ENCODE results near the gene IFIT1B. TPM values are rescaled to one million over a fixed set of nuclear protein-coding genes. Genes with fewer than 3 reads are reported as not detected.

The IFIT1B gene
- total and polyA plus RNA-seq, 11 donors = 0.24 to 0.25 TPM; not detected in 9

DNA sequence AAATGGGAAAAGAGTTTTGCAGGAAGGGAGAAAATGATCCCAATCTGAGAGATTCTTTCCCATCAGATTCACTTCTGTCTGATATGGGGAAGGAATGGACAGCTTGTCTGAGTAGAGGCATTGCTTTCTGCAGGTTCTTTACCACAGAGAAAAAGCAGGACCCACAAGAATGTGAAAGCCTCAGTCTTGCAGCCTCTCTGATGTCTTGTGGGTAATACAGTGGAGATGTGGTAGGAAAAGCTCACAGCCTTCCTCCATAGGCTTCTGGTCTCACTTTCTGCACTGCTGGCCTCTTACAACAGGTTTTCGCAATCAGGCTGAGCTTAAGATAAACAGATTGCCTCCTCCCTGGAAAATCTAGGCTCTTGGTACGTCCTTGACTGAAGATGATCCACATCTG, 15.1 kb downstream of the IFIT1B start:
- Histone ChIP-seq H3K4me1 (peaks cover 0 to 58% (median 34%) of the 10 kb centered on the region in 12 donors), H3K9me3 (peaks cover 0 to 6% (median 0%) of the 10 kb centered on the region in 12 donors), H3K27ac (peak overlapping the region; percentile 64 to 92 (median 85)), H3K4me3 (peak overlapping the region; percentile 28 to 86 (median 60)), H3K27me3 (no peaks in the 10 kb centered on the region), H3K36me3 (peaks cover 0 to 9% (median 0%) of the 10 kb centered on the region in 9 donors)
- intact Hi-C loops (cut with DNase I) = loop anchor here in 2 of 10 donors (2.0 to 5.0 kb wide), 2 partner anchors 22 to 91 kb away; partner anchors contain the start of genes IFIT2 (in 1 of the 2) and IFIT5 (in 1 of the 2)
- WGBS, 4 donors = 5 to 10% (median 8%) methylated on average over 2 of the region's 2 CpGs
- ATAC-seq (peak; percentile 28 to 63 (median 58)), DNase-seq (no peak)
- TF ChIP-seq, protein P1, sequence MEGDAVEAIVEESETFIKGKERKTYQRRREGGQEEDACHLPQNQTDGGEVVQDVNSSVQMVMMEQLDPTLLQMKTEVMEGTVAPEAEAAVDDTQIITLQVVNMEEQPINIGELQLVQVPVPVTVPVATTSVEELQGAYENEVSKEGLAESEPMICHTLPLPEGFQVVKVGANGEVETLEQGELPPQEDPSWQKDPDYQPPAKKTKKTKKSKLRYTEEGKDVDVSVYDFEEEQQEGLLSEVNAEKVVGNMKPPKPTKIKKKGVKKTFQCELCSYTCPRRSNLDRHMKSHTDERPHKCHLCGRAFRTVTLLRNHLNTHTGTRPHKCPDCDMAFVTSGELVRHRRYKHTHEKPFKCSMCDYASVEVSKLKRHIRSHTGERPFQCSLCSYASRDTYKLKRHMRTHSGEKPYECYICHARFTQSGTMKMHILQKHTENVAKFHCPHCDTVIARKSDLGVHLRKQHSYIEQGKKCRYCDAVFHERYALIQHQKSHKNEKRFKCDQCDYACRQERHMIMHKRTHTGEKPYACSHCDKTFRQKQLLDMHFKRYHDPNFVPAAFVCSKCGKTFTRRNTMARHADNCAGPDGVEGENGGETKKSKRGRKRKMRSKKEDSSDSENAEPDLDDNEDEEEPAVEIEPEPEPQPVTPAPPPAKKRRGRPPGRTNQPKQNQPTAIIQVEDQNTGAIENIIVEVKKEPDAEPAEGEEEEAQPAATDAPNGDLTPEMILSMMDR (IDR thresholded peaks at IDR 0.05) = no peak
- TF ChIP-seq POLR2A (IDR thresholded peaks at IDR 0.05) = no peak

- Histone ChIP-seq H3K27ac (peak overlapping the region in 9 of 12 donors; percentile 80 to 92 (median 87)), H3K9me3 (peaks cover 0 to 6% (median 0%) of the 10 kb centered on the region in 12 donors), H3K36me3 (peaks cover 0 to 9% (median 0%) of the 10 kb centered on the region in 9 donors), H3K4me1 (peaks cover 0 to 68% (median 36%) of the 10 kb centered on the region in 12 donors), H3K4me3 (peak overlapping the region in 10 of 12 donors; percentile 44 to 86 (median 62)), H3K27me3 (no peaks in the 10 kb centered on the region)
- no peak for TF ChIP-seq POLR2A (IDR thresholded peaks at IDR 0.05)
- TF ChIP-seq, protein P1 (IDR thresholded peaks at IDR 0.05) = no peak
- ATAC-seq (no peak), DNase-seq (no peak)
- WGBS, 4 donors = 14 to 20% (median 18%) methylated on average over 3 of the region's 3 CpGs
- intact Hi-C loops (cut with DNase I) = loop anchor here in 2 of 10 donors (2.0 to 5.0 kb wide), 2 partner anchors 21 to 92 kb away; partner anchors contain the start of genes IFIT2 (in 1 of the 2) and IFIT5 (in 1 of the 2)
Observed at GRCh38 chr10:89393898-89394297, 16.0 kb downstream of the IFIT1B start.

- Histone ChIP-seq H3K27ac (peak overlapping the region in 1 of 12 donors; percentile 42), H3K9me3 (peaks cover 0 to 7% (median 0%) of the 10 kb centered on the region in 12 donors), H3K36me3 (peaks cover 0 to 9% (median 0%) of the 10 kb centered on the region in 9 donors), H3K4me1 (peaks cover 0 to 73% (median 36%) of the 10 kb centered on the region in 12 donors), H3K4me3 (peak overlapping the region in 6 of 12 donors; percentile 54 to 86 (median 64)), H3K27me3 (no peaks in the 10 kb centered on the region)
- DNase-seq (no peak), ATAC-seq (no peak)
- 83 to 95% (median 92%) methylated on average over 2 of the region's 2 CpGs for WGBS, 4 donors
- intact Hi-C loops (cut with DNase I) = no loop called here
- TF ChIP-seq, protein P1 (IDR thresholded peaks at IDR 0.05) = no peak
- no peak for TF ChIP-seq POLR2A (IDR thresholded peaks at IDR 0.05)
Observed at GRCh38 chr10:89395141-89395540, 17.3 kb downstream of the IFIT1B start.

DNA sequence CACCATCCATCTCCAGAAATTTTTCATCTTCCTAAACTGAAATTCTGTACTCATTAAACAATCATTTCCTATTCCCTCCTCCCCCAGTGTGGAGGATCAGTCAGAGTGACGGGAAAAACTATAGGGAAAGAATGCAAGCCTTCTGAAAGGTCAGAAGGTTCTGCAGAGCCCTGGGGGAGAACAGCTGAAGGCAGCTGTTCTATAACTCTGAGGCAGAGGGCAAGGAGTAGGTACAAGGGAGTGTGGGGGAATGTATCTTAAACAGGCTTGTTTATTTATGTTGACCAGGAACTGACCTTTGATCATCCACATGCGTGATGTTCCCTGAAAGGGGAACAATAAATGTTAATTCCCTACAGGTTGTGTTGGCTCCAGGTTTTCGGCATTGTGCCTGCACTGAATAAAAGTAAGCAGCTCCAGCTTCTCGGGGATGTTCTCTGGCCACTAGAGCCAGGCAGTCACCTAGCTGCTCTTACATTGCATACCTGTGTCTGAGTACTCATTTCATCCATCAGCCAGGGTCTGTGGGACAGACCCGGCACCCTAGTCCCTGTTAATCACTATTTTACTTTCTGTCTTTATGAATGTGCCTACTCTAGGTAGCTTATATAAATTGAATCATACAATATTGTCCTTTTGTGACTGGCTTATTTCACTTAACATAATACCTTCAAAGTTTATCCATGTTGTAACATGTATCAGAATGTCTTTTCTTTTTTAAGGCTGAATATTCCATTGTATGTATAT, 20.3 kb downstream of the IFIT1B start:
- TF ChIP-seq POLR2A (IDR thresholded peaks at IDR 0.05) = no peak
- TF ChIP-seq, protein P1 (IDR thresholded peaks at IDR 0.05) = no peak
- peaks cover 0 to 63% (median 21%) of the 10 kb centered on the region in 12 donors for H3K4me1 ChIP-seq
- peaks cover 0 to 26% (median 16%) of the 10 kb centered on the region in 9 donors for H3K36me3 ChIP-seq
- no peak overlapping the region for H3K27ac ChIP-seq
- ATAC-seq = no peak
- intact Hi-C loops (cut with DNase I) = no loop called here
- 51 to 67% (median 59%) methylated on average over 5 of the region's 5 CpGs for WGBS, 4 donors
- no peak for DNase-seq
- no peak overlapping the region for H3K4me3 ChIP-seq
- peaks cover 0 to 12% (median 0%) of the 10 kb centered on the region in 12 donors for H3K9me3 ChIP-seq
- no peaks in the 10 kb centered on the region for H3K27me3 ChIP-seq

Data from heart left ventricle (tissue), 16 donors.